Hepatocyte (in vitro differentiated cells): ENCODE results near the gene TPCN2. TPM values are rescaled to one million over a fixed set of nuclear protein-coding genes. Genes with fewer than 3 reads are reported as not detected.

Source experiments
- DNase-seq: peaks from one replicate; pipeline ENCODE4 v3.0.0-alpha.2; 2016; ENCODE audit warnings: low spot score
- H2AFZ ChIP-seq: fragments of 200-600 bp; sonication (generic); 2 replicates; pipeline ENCODE4 v1.6.0; 2016; ENCODE audit warnings: antibody characterized with exemption, mild to moderate bottlenecking
- H3K27ac ChIP-seq: fragments of 200-600 bp; sonication (generic); 2 replicates; pipeline ENCODE4 v1.5.1; 2016; ENCODE audit warnings: mild to moderate bottlenecking
- H3K27me3 ChIP-seq: fragments of 200-600 bp; sonication (generic); 2 replicates; pipeline ENCODE4 v1.6.1; 2016
- H3K36me3 ChIP-seq: fragments of 200-600 bp; sonication (generic); replicated peaks from 2 replicates; pipeline ENCODE4 v1.5.1; 2016; ENCODE audit warnings: low read depth; ENCODE audit not compliant: insufficient read depth
- H3K4me1 ChIP-seq: fragments of 200-600 bp; sonication (generic); 2 replicates; pipeline ENCODE4 v1.5.1; 2016; ENCODE audit warnings: mild to moderate bottlenecking, moderate library complexity; ENCODE audit not compliant: insufficient read depth
- H3K4me2 ChIP-seq: fragments of 200-600 bp; sonication (generic); 2 replicates; pipeline ENCODE4 v1.6.0; 2016
- H3K4me3 ChIP-seq: fragments of 200-600 bp; sonication (generic); 2 replicates; pipeline ENCODE4 v1.5.1; 2016; ENCODE audit warnings: mild to moderate bottlenecking
- H3K79me2 ChIP-seq: fragments of 200-600 bp; sonication (generic); 2 replicates; pipeline ENCODE4 v1.6.0; 2017; ENCODE audit warnings: mild to moderate bottlenecking
- H3K9me2 ChIP-seq: fragments of 200-600 bp; sonication (generic); replicated peaks from 2 replicates; pipeline ENCODE4 v1.6.0; 2017; ENCODE audit warnings: mild to moderate bottlenecking; ENCODE audit not compliant: insufficient read depth
- H3K9me3 ChIP-seq: fragments of 200-600 bp; sonication (generic); 2 replicates; pipeline ENCODE4 v1.5.1; 2016; ENCODE audit warnings: low read depth, mild to moderate bottlenecking
- H4K20me1 ChIP-seq: fragments of 200-600 bp; sonication (generic); 2 replicates; pipeline ENCODE4 v1.6.0; 2016; ENCODE audit warnings: mild to moderate bottlenecking; ENCODE audit not compliant: insufficient read depth, poor library complexity, severe bottlenecking
- EZH2 ChIP-seq: fragments of 200-600 bp; sonication (generic); IDR thresholded peaks from 2 replicates; pipeline ENCODE4 v1.6.1; 2016; ENCODE audit warnings: antibody characterized with exemption, mild to moderate bottlenecking, borderline replicate concordance
- EZH2phosphoT487 ChIP-seq: fragments of 200-600 bp; sonication (generic); IDR thresholded peaks from one replicate; pipeline ENCODE4 v1.6.1; 2018; ENCODE audit warnings: antibody characterized with exemption, mild to moderate bottlenecking, low read depth, moderate library complexity; ENCODE audit not compliant: unreplicated experiment, severe bottlenecking
- WGBS: methylation state at CpG from one replicate; pipeline ENCODE4 v1.1.6; 2016; ENCODE audit warnings: low lambda C conversion rate; ENCODE audit errors: missing lambda C conversion rate; 5-methylcytosine and 5-hydroxymethylcytosine counted together
- polyA plus RNA-seq: library from polyadenylated mRNA; unstranded; fragments of >200 nt; fragmentation: Nextera tagmentation; extraction: Ambion mirVana; gene quantifications from 2 replicates; pipeline ENCODE4 v1.2.1, GENCODE V29; 2016
- total RNA-seq: library from RNA; depleted of rRNA; stranded (reverse); fragments of >200 nt; gene quantifications from 2 replicates; pipeline ENCODE4 v1.2.3, GENCODE V29; 2014
- TF ChIP-seq, protein P1 (sequence below): fragments of 200-600 bp; sonication (generic); IDR thresholded peaks from 2 replicates; pipeline ENCODE4 v1.5.1; 2016; ENCODE audit warnings: antibody characterized with exemption, mild to moderate bottlenecking; ENCODE audit not compliant: poor library complexity

Gene TPCN2
- total and polyA plus RNA-seq, 2 experiments from 2014 or later = 16.6 to 21.3 TPM

GRCh38 chr11:69114362-69114761 is 65.6 kb downstream of the TPCN2 start:
- Histone ChIP-seq H3K4me2 (no peak overlapping the region), H3K27me3 (no peaks in the 10 kb centered on the region), H3K79me2 (no peaks in the 10 kb centered on the region), H3K4me3 (no peak overlapping the region), H3K9me2 (no peaks in the 10 kb centered on the region), H3K27ac (no peak overlapping the region), H3K4me1 (no peaks in the 10 kb centered on the region), H3K9me3 (no peaks in the 10 kb centered on the region), H4K20me1 (no peaks in the 10 kb centered on the region), H3K36me3 (no peaks in the 10 kb centered on the region), H2AFZ (no peak overlapping the region)
- DNase-seq = no peak
- WGBS = 92% methylated on average over 6 of the region's 6 CpGs
- TF ChIP-seq EZH2 = no peak
- TF ChIP-seq, protein P1, sequence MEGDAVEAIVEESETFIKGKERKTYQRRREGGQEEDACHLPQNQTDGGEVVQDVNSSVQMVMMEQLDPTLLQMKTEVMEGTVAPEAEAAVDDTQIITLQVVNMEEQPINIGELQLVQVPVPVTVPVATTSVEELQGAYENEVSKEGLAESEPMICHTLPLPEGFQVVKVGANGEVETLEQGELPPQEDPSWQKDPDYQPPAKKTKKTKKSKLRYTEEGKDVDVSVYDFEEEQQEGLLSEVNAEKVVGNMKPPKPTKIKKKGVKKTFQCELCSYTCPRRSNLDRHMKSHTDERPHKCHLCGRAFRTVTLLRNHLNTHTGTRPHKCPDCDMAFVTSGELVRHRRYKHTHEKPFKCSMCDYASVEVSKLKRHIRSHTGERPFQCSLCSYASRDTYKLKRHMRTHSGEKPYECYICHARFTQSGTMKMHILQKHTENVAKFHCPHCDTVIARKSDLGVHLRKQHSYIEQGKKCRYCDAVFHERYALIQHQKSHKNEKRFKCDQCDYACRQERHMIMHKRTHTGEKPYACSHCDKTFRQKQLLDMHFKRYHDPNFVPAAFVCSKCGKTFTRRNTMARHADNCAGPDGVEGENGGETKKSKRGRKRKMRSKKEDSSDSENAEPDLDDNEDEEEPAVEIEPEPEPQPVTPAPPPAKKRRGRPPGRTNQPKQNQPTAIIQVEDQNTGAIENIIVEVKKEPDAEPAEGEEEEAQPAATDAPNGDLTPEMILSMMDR = no peak

DNA sequence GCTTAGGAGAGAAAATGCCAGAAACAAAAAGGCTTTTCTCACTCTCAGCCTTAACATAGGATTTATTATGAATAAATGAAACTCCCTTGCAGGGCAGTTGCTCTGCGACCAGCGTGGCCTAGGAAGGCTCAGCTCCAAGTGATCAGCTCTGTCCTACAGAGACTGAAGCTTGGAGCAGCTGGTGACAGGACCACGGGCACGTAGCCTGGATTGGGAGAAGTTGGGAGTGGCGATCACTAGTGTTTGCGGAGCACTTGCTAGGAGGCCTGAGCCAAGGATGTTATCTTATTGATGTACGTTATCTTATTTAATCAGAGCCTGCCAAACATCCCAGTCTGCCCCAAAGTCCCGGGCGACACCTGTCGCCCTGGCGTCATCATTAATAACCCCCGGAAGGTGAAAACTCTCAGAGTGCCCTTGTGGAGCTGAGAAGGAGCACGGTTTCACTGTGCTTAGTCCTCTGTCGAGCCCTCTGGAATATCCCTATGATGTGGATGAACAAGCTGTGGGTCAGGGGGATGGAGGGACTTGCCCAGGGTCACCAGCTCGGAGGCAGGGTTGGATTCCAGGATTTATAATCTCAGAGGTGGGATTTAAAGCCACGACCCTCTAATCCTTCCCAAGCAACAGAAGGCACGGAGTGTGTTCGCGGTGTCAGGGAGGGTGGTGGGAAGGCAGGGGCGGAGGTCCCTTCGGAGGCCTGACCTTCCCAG is 66.2 kb downstream of the TPCN2 start:
- no peak for DNase-seq
- H4K20me1 ChIP-seq = no peaks in the 10 kb centered on the region
- H3K4me1 ChIP-seq = no peaks in the 10 kb centered on the region
- H3K27me3 ChIP-seq = no peaks in the 10 kb centered on the region
- H3K4me2 ChIP-seq = no peak overlapping the region
- H3K36me3 ChIP-seq = no peaks in the 10 kb centered on the region
- H3K27ac ChIP-seq = no peak overlapping the region
- TF ChIP-seq EZH2 (no peak), EZH2phosphoT487 (no peak)
- TF ChIP-seq, protein P1 = no peak
- no peaks in the 10 kb centered on the region for H3K79me2 ChIP-seq
- H2AFZ ChIP-seq = no peak overlapping the region
- 65% methylated on average over 21 of the region's 21 CpGs for WGBS
- H3K9me2 ChIP-seq = no peaks in the 10 kb centered on the region
- H3K9me3 ChIP-seq = no peaks in the 10 kb centered on the region
- H3K4me3 ChIP-seq = no peak overlapping the region

DNA sequence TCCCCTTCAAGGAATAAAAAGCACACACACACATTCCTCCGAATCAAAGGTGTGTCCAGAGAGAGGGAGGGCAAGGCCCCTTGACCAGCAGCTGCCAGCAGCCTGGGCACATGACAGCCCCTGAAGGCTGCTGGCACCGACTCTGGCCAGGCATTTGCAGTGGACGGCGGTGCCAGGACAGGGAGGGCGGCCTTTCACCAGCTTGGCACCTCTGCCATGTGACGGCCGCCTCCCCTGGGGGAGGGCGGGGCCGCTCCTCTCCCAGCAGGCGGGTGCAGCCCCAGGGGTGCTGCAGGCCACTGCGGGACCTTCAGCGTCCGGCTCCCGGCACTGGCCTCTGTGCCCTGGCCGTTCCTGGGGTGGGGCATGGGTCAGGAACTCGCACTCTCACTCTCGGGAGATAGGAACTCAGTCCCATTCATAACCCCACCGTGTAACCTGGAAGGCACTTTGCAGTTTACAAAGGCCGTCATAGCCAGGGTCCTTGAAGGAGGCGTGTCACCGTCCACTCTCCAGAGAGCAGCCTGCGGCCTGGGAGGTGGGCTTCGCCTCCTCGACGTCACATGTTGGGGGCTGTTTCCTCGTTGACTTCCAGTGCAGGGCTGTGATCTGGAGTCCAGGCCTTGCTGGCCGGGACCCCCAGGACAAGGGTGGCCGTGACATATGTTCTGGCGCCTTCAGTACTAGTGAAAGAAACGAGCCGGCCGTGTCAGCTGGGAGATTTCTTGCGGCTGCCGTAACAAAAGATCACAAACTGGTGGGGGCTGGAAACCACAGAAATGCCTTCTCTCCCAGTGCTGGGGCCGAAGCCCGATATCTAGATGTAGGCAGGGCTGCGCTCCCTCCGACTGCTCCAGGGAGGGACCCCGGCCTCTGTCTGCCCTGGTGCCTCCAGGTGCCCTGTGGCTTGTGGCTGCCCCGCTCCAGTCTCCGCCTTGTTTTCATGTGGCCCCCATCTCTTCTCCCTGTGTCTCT is 67.1 kb downstream of the TPCN2 start:
- Histone ChIP-seq H3K36me3 (no peaks in the 10 kb centered on the region), H3K27ac (no peak overlapping the region), H3K9me3 (no peaks in the 10 kb centered on the region), H2AFZ (no peak overlapping the region), H4K20me1 (no peaks in the 10 kb centered on the region), H3K9me2 (no peaks in the 10 kb centered on the region), H3K79me2 (no peaks in the 10 kb centered on the region), H3K4me2 (no peak overlapping the region), H3K27me3 (no peaks in the 10 kb centered on the region), H3K4me1 (no peaks in the 10 kb centered on the region), H3K4me3 (no peak overlapping the region)
- TF ChIP-seq EZH2 (no peak), EZH2phosphoT487 (no peak)
- TF ChIP-seq, protein P1 = no peak
- WGBS = 86% methylated on average over 41 of the region's 41 CpGs
- no peak for DNase-seq
